ENCODE measurements around the gene PCGF1.

The PCGF1 gene

DNA sequence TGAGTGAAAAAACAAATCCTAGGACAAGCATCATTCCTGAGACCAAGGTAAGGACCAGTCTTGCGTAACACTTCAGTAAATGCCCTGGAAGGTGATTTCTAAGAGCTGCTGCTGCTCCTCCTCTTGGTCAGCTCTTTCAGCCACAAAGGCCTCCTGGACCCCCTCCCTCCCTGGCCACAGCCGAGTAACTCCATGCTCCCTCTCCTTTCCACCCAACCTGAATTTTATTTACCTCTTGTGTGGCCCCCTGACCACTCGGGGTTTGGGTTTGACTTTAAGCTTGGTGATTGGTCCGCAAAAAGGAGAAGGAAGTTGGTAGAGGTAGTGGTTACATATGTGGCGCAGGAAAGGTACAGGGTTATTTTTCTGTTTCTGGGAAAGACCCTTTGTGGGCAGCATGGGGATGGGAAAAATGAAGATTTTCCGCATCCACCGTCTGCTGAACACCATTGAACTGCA lies 31.4 kb upstream of the PCGF1 start:
- DNase-seq, result no peak
- Histone ChIP-seq H3K36me3 (ENCODE audit: insufficient read depth, low read length) (no peaks in the 10 kb centered on the region), H3K27ac (ENCODE audit: low read length) (no peak overlapping the region), H3K27me3 (ENCODE audit: insufficient read depth, low read length, poor library complexity) (peaks cover 5% of the 10 kb centered on the region), H3K9ac (ENCODE audit: low read depth, low read length) (no peak overlapping the region), H3K4me2 (ENCODE audit: insufficient read depth, low read length) (no peak overlapping the region), H3K79me2 (ENCODE audit: insufficient read depth, low read length) (no peaks in the 10 kb centered on the region), H3K9me3 (ENCODE audit: insufficient read depth, low read length, severe bottlenecking) (no peaks in the 10 kb centered on the region), H2AFZ (ENCODE audit: low read depth, low read length) (no peak overlapping the region), H3K4me3 (ENCODE audit: low read depth in 1 of 2, low read length in 2 of 2) (no peak overlapping the region), H4K20me1 (ENCODE audit: insufficient read depth, low read length) (no peaks in the 10 kb centered on the region), H3K4me1 (ENCODE audit: insufficient read depth, low read length) (no peaks in the 10 kb centered on the region)
- no peak for ATAC-seq (ENCODE audit: insufficient read depth, low read depth)
- no peak for TF ChIP-seq CTCF (IDR thresholded peaks at IDR 0.05; ENCODE audit: borderline replicate concordance, extremely low read depth, low read length, poor library complexity, severe bottlenecking)
- TF ChIP-seq EZH2 (IDR thresholded peaks at IDR 0.05; ENCODE audit: borderline replicate concordance, low read depth, low read length, severe bottlenecking), result no peak

DNA sequence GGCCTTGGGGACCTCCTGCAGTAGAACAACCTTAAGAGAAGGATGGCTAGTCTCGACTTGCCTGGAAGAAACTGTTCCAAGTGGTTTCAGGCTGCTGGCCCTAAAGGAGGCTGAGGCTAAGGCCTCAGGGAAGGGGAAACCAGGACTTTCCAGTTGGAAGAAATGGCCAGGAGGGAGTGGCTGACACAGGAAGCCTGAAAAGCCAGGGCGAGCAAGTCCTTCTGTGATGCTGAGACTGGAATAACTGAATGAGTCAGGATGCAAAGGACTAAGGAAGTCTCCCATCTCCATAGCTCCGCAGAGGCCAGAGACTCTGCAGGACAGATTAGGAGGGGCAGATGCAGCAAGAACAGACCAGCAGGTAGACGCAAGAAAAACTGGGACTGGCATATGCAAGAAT lies 29.6 kb upstream of the PCGF1 start:
- no peaks in the 10 kb centered on the region for H3K9me3 ChIP-seq (ENCODE audit: insufficient read depth, low read length, severe bottlenecking)
- no peaks in the 10 kb centered on the region for H3K79me2 ChIP-seq (ENCODE audit: insufficient read depth, low read length)
- no peak for DNase-seq

DNA sequence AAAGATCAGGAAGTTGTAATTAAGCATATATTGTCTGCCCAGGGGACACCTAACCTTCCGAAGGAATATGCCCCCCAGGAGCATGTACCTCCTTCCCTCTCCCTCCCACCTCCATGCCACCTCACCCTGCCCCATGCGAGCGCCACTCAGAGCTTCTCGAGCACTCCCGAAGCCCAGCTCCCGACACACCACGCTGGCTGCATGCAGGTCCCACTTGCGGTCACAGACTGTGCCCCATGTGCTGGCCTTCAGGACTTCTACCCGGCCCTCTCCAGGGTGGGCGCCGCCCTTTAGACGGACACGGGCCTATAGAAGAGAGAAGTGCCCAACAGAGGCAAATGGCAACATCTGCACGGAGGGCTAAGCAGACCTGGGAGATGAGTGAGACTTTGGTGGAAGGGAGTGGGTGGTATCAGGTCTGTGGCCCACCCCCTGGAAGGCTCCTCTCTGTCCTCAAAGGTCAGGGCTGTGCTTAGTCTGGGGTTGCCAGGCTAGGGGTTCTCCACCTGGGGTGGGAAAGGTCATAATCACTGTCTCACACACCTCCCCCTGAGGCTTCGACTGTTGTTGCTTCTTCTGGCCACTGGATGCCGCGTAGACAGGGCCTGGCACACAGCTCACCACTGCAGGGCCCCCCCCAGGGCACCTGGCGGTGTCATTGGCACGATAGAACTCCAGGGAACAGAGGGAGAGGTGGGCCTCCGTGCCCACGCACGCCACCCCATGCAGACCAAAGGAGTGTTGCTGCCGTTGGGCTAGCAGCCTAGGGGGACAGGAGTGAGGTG lies 28.9 kb upstream of the PCGF1 start:
- no peak overlapping the region for H3K4me2 ChIP-seq (ENCODE audit: insufficient read depth, low read length)
- H3K79me2 ChIP-seq (ENCODE audit: insufficient read depth, low read length), result no peaks in the 10 kb centered on the region
- no peak overlapping the region for H3K9ac ChIP-seq (ENCODE audit: low read depth, low read length)
- H3K4me1 ChIP-seq (ENCODE audit: insufficient read depth, low read length), result peaks cover 7% of the 10 kb centered on the region
- peaks cover 5% of the 10 kb centered on the region for H3K27me3 ChIP-seq (ENCODE audit: insufficient read depth, low read length, poor library complexity)
- H3K4me3 ChIP-seq (ENCODE audit: low read depth in 1 of 2, low read length in 2 of 2), result no peak overlapping the region
- H3K27ac ChIP-seq (ENCODE audit: low read length), result no peak overlapping the region
- H3K36me3 ChIP-seq (ENCODE audit: insufficient read depth, low read length), result peaks cover 23% of the 10 kb centered on the region
- DNase-seq, result no peak
- ATAC-seq (ENCODE audit: insufficient read depth, low read depth), result peak; percentile 23; the same call in 1 of the 3 replicates
- no peaks in the 10 kb centered on the region for H4K20me1 ChIP-seq (ENCODE audit: insufficient read depth, low read length)
- no peak overlapping the region for H2AFZ ChIP-seq (ENCODE audit: low read depth, low read length)
- TF ChIP-seq EZH2 (IDR thresholded peaks at IDR 0.05; ENCODE audit: borderline replicate concordance, low read depth, low read length, severe bottlenecking), result no peak
- TF ChIP-seq CTCF (IDR thresholded peaks at IDR 0.05; ENCODE audit: borderline replicate concordance, extremely low read depth, low read length, poor library complexity, severe bottlenecking), result no peak
- H3K9me3 ChIP-seq (ENCODE audit: insufficient read depth, low read length, severe bottlenecking), result no peaks in the 10 kb centered on the region

More for the DNA sequence above, 29.6 kb upstream of the PCGF1 start:
- Histone ChIP-seq H3K4me2 (ENCODE audit: insufficient read depth, low read length) (no peak overlapping the region), H4K20me1 (ENCODE audit: insufficient read depth, low read length) (no peaks in the 10 kb centered on the region), H3K4me3 (ENCODE audit: low read depth in 1 of 2, low read length in 2 of 2) (no peak overlapping the region), H3K27ac (ENCODE audit: low read length) (no peak overlapping the region), H3K27me3 (ENCODE audit: insufficient read depth, low read length, poor library complexity) (peaks cover 5% of the 10 kb centered on the region), H3K4me1 (ENCODE audit: insufficient read depth, low read length) (no peaks in the 10 kb centered on the region), H3K9ac (ENCODE audit: low read depth, low read length) (no peak overlapping the region), H3K36me3 (ENCODE audit: insufficient read depth, low read length) (peaks cover 16% of the 10 kb centered on the region), H2AFZ (ENCODE audit: low read depth, low read length) (no peak overlapping the region)
- TF ChIP-seq CTCF (IDR thresholded peaks at IDR 0.05; ENCODE audit: borderline replicate concordance, extremely low read depth, low read length, poor library complexity, severe bottlenecking) (no peak), EZH2 (IDR thresholded peaks at IDR 0.05; ENCODE audit: borderline replicate concordance, low read depth, low read length, severe bottlenecking) (no peak)
- ATAC-seq (ENCODE audit: insufficient read depth, low read depth), result no peak

Data from DND-41 (cell line).